ENCODE data around the gene PPP2R2C. TPM values are rescaled to one million over a fixed set of nuclear protein-coding genes. Genes with fewer than 3 reads are reported as not detected.

The PPP2R2C gene
- 1.9 and 3.6 TPM in 2 replicates for total RNA-seq

GRCh38 chr4:6472387-6473263, at the start of gene PPP2R2C:
TSS of gene PPP2R2C (minus strand) at chr4:6472614. CDS start at chr4:6472229, 385 bp downstream.

Other genes starting within 250 kb of the PPP2R2C start
- 7.0 and 10.1 TPM in 2 replicates for gene WFS1, start 202.8 kb downstream of the PPP2R2C start, total RNA-seq
- 5.8 and 8.7 TPM in 2 replicates for gene MAN2B2, start 102.6 kb upstream of the PPP2R2C start, total RNA-seq
- gene MRFAP1, start 168.1 kb upstream of the PPP2R2C start, total RNA-seq: 26.2 and 39.3 TPM in 2 replicates
- gene S100P, start 221.3 kb upstream of the PPP2R2C start, total RNA-seq: 5.8 and 267 TPM in 2 replicates
- 35.9 and 44.3 TPM in 2 replicates for gene MRFAP1L1, start 237.3 kb upstream of the PPP2R2C start, total RNA-seq
- gene BLOC1S4, start 243.6 kb upstream of the PPP2R2C start, total RNA-seq: 17.7 and 20.7 TPM in 2 replicates

Data from tracheal epithelial cell (primary cell).